HG03558 (cell line): ENCODE measurements around the gene PTPRD.

Experiments used
- ATAC-seq: cut with Tn5 transposase; IDR thresholded peaks from one replicate; pipeline ENCODE4 v1.9.1; 2021; ENCODE audit warnings: moderate number of reproducible peaks; ENCODE audit not compliant: unreplicated experiment; ENCODE audit errors: extremely low read depth

PTPRD gene

DNA sequence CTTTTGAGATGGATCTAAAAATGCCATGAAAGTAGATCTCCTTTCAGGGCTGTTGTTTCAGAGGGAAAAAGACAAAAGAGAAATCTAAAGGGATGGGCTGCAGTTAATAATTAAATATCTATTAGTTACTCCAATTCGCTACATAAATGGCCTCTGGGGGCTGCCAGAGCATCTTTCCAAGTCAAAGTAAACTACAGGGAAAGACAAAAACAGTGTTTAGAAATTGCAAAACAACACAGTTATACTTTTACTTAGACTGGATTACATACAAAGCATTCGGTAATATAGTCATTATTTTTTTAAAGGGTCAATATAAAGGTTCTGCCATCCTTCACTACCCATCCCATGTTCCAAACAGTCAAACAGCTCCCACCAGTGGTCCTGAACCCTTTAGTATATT, 1959.7 kb downstream of the PTPRD start:
- ATAC-seq = no peak

GRCh38 chr9:8652255-8652654, 1960.5 kb downstream of the PTPRD start:
- no peak for ATAC-seq

DNA sequence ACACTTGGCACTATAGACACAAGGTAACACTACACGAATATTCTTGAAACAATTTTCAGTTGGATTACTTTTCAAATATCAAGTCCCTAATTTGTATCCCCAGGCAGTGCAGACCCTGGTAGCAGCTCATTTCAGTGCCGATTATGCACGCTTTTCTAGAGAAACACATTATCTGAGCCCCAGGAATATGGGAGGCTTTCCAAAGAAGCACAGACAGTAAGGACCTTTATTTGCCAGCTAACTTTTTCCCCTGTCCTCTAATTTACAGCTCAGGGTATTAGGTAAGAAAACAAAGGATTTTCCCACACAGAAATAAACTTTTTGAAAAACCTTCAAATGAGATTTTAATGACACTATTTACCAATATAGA, 1961.0 kb downstream of the PTPRD start:
- ATAC-seq = no peak

GRCh38 chr9:8651070-8651845, 1961.5 kb downstream of the PTPRD start:
- no peak for ATAC-seq

- no peak for ATAC-seq
Measured at GRCh38 chr9:8649807-8650206, 1963.0 kb downstream of the PTPRD start.

DNA sequence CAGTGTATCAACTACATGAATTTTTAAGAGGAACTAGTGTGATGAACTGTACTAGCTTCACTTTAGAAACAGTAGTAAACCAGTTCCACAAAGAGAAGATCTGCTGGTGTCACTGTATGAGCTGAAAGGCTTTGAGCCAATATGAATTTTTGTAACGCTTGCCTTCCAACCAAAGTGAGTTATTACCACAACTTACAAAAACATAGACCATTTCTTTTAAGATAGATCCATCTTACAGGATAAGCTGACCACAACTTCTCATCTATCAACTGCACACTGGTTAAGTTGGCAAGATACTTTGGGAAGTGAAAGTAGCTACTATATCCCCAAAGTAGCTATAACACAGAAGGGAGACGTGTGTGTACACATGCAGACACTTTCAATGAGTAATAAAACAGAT, 1963.6 kb downstream of the PTPRD start:
- no peak for ATAC-seq

DNA sequence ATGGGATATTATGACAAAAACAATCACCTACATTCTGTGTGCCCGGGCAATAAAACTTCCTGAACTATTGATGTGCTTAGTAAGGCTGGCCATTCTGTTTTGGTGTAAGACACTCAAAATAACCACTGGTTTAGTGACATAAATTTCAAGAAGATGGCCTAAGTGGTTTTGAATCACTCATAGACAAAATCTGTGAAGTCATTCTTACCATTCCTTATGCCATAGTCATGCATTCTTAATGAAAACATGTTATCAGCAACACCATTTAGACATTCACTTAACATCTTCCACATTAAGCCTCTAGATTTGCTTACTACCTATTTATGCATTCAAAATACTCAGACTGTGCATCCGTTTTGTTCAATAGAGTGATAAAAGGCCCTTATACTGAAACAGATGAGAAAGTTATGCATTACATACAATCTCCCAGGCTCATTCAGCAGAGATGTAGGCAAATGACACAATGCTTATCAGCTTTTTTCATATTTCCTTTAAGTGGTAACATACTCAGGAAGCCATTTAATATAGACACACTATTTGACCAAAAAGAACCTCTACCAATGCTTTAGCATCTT, 1964.4 kb downstream of the PTPRD start:
- ATAC-seq = no peak

DNA sequence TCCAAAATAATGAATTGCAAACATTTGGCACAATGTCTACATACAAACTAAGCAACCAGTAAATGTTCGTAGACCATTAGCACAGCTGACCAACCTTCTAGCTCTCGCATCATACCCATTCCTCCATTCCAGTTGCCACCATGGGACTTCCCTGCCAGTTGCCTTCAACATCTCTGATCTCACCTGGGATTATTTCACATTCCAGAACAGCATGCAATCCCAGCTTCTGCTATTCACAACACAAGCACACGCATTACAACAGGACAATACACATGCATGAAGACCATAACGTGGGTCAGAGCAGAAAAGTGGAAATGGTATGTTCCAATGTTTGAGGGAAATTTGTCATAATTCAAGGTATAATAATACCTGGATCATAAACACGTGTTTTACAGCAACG, 1965.0 kb downstream of the PTPRD start:
- ATAC-seq = no peak

- ATAC-seq = no peak
Measured at GRCh38 chr9:8644571-8644970, 1968.2 kb downstream of the PTPRD start.

DNA sequence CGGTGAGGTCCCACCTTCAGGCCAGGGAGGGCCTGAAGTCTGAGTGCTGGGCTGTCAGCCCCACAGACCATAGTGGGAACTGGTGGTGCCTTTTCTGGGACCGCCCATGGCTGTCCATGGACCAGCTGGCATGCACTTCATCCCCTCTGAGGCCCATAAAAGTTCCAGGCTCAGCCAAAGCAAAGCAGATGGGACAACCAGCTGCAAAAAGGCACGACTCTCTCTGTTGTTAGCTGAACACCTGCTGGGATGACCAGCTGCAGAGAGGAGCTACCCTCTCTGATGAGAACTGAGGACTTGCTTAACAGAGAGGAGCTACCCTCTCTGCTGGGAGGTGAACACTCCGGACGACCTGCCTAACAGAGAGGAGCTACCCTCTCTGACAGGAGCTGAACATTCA, 1968.9 kb downstream of the PTPRD start:
- ATAC-seq = no peak

DNA sequence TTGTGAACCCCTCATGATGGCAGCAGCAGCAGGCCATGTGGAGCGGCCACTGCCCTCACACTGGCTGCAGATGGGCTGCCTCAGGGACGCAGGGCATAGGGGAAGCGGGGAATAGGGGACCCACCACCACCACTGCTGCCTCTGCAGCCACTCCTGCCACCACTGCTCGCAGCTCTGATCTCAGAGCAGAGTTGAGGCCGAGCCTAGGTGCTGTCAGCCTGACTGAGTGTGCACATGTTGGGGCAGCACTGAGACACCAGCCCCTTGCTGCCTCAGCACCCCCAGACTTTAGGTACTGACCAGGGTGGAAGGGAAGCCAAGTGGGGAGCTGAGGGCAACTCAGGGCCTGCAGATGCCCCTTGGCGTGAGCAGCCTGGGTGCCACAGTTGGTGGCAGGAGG, 1969.3 kb downstream of the PTPRD start:
- ATAC-seq = no peak

- ATAC-seq = no peak
Measured at GRCh38 chr9:8640761-8641160, 1972.0 kb downstream of the PTPRD start.

- no peak for ATAC-seq
Measured at GRCh38 chr9:8637626-8638025, 1975.2 kb downstream of the PTPRD start.

DNA sequence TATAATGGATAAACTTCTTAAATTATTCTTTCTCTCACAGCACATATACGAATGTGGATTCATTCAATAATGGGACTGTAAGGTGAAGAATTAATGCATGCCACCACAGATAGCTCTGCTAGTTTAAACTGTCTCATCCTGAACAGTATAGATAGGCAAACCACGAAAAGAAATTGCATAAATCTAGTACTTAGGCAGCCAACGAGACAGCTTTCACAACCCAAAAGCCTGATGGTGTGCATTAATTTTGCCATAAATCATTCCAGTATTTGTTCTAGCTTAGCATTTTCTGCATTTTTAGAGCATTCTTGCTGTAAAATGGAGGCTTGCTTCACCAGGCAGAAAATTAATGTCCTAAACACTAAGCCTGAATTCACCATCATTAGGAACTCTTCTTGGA, 1979.0 kb downstream of the PTPRD start:
- ATAC-seq = no peak

DNA sequence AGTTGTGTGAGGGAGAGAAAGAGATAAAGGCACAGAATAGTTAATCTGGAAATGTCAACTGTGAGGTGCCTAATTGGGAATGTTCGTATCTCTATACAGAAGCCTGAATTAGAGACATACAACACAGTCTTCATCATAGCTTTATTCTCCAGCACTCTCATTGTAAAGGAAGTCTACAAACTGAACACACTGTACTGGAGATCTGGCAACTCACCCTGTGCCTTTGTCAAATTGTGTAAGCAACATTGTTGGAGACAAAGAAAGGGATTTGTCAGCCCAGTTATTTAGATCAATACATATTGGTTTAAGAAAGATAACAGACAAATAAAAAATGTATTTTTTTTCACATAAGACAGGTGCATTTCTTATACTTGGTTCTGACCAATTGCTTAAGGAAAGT, 1980.3 kb downstream of the PTPRD start:
- ATAC-seq = no peak

DNA sequence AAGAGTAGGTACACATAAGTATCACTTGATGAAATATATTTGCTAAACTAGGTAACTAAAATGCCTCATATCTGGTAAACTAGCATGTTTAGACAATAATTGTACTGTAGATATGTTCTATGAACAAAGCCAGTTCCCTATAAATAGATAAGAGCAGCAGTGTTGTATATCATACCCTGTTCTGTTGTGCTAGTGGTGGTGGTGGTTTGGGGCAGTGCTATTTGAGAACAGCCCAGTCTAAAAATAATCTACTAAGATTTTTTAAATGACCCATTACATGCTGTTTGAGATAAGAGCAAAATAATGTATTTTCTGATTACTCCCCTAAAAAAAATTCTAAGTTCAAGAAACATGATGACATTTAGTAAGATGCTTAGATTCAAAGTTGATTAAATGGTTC, 1984.0 kb downstream of the PTPRD start:
- no peak for ATAC-seq

- ATAC-seq = no peak
Measured at GRCh38 chr9:8627976-8628679, 1984.7 kb downstream of the PTPRD start.

DNA sequence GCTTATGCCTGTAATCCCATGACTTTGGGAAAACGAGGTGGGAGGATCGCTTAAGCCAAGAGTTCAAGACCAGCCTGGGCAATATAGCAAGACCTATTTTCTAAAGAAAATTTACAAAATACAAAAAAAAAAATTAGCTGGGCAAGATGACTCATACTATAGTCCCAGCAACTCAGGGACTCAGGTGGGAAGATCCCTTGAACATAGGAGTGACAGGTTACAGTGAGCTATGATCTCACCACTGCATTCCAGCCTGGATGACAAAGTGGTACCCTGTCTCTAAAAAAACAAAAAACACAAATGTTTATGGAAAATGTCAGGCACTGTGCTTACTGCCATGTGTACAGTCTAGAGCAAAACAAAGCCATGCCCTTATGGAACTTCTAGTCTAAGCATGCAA, 1989.9 kb downstream of the PTPRD start:
- no peak for ATAC-seq

DNA sequence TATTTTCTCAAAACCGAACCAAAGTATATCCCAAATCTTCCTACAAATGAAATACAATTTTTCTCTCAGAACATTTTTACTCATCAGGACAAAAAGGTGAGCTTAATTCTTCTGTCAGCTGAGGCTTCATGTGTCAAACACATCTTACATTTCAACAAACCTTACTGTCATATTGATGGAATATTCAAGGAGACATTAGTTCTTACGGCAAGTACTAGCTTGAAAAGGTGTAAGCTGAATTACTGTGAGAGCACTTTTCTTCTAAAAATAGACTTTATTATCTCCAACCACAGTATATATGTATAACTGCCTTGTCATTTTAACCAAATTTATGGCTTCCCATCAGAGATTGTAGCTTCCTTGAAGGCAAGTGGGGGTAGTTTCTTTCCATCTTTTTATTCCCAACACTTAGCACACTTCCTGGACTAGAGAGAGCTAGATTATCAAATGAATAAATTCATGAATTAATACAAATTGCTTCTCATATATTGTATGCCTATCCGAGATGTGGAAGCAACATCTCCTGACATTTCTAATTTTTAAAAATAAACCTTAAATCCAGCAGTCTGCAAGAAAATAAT, 1990.5 kb downstream of the PTPRD start:
- ATAC-seq = no peak

GRCh38 chr9:8621416-8621815, 1991.4 kb downstream of the PTPRD start:
- no peak for ATAC-seq

GRCh38 chr9:8616414-8616813, 1996.4 kb downstream of the PTPRD start:
- ATAC-seq = no peak
